Hepatocyte (in vitro differentiated cells): ENCODE results near the gene CELF4. TPM values are rescaled to one million over a fixed set of nuclear protein-coding genes. Genes with fewer than 3 reads are reported as not detected.

ENCODE experiments used
- DNase-seq: peaks from one replicate; pipeline ENCODE4 v3.0.0-alpha.2; 2016; ENCODE audit warnings: low spot score
- H2AFZ ChIP-seq: fragments of 200-600 bp; sonication (generic); 2 replicates; pipeline ENCODE4 v1.6.0; 2016; ENCODE audit warnings: antibody characterized with exemption, mild to moderate bottlenecking
- H3K27ac ChIP-seq: fragments of 200-600 bp; sonication (generic); 2 replicates; pipeline ENCODE4 v1.5.1; 2016; ENCODE audit warnings: mild to moderate bottlenecking
- H3K27me3 ChIP-seq: fragments of 200-600 bp; sonication (generic); 2 replicates; pipeline ENCODE4 v1.6.1; 2016
- H3K36me3 ChIP-seq: fragments of 200-600 bp; sonication (generic); replicated peaks from 2 replicates; pipeline ENCODE4 v1.5.1; 2016; ENCODE audit warnings: low read depth; ENCODE audit not compliant: insufficient read depth
- H3K4me1 ChIP-seq: fragments of 200-600 bp; sonication (generic); 2 replicates; pipeline ENCODE4 v1.5.1; 2016; ENCODE audit warnings: mild to moderate bottlenecking, moderate library complexity; ENCODE audit not compliant: insufficient read depth
- H3K4me2 ChIP-seq: fragments of 200-600 bp; sonication (generic); 2 replicates; pipeline ENCODE4 v1.6.0; 2016
- H3K4me3 ChIP-seq: fragments of 200-600 bp; sonication (generic); 2 replicates; pipeline ENCODE4 v1.5.1; 2016; ENCODE audit warnings: mild to moderate bottlenecking
- H3K79me2 ChIP-seq: fragments of 200-600 bp; sonication (generic); 2 replicates; pipeline ENCODE4 v1.6.0; 2017; ENCODE audit warnings: mild to moderate bottlenecking
- H3K9me2 ChIP-seq: fragments of 200-600 bp; sonication (generic); replicated peaks from 2 replicates; pipeline ENCODE4 v1.6.0; 2017; ENCODE audit warnings: mild to moderate bottlenecking; ENCODE audit not compliant: insufficient read depth
- H3K9me3 ChIP-seq: fragments of 200-600 bp; sonication (generic); 2 replicates; pipeline ENCODE4 v1.5.1; 2016; ENCODE audit warnings: low read depth, mild to moderate bottlenecking
- H4K20me1 ChIP-seq: fragments of 200-600 bp; sonication (generic); 2 replicates; pipeline ENCODE4 v1.6.0; 2016; ENCODE audit warnings: mild to moderate bottlenecking; ENCODE audit not compliant: insufficient read depth, poor library complexity, severe bottlenecking
- EZH2 ChIP-seq: fragments of 200-600 bp; sonication (generic); IDR thresholded peaks from 2 replicates; pipeline ENCODE4 v1.6.1; 2016; ENCODE audit warnings: antibody characterized with exemption, mild to moderate bottlenecking, borderline replicate concordance
- EZH2phosphoT487 ChIP-seq: fragments of 200-600 bp; sonication (generic); IDR thresholded peaks from one replicate; pipeline ENCODE4 v1.6.1; 2018; ENCODE audit warnings: antibody characterized with exemption, mild to moderate bottlenecking, low read depth, moderate library complexity; ENCODE audit not compliant: unreplicated experiment, severe bottlenecking
- WGBS: methylation state at CpG from one replicate; pipeline ENCODE4 v1.1.6; 2016; ENCODE audit warnings: low lambda C conversion rate; ENCODE audit errors: missing lambda C conversion rate; 5-methylcytosine and 5-hydroxymethylcytosine counted together
- polyA plus RNA-seq: library from polyadenylated mRNA; unstranded; fragments of >200 nt; fragmentation: Nextera tagmentation; extraction: Ambion mirVana; gene quantifications from 2 replicates; pipeline ENCODE4 v1.2.1, GENCODE V29; 2016
- total RNA-seq: library from RNA; depleted of rRNA; stranded (reverse); fragments of >200 nt; gene quantifications from 2 replicates; pipeline ENCODE4 v1.2.3, GENCODE V29; 2014
- TF ChIP-seq, protein P1 (sequence below): fragments of 200-600 bp; sonication (generic); IDR thresholded peaks from 2 replicates; pipeline ENCODE4 v1.5.1; 2016; ENCODE audit warnings: antibody characterized with exemption, mild to moderate bottlenecking; ENCODE audit not compliant: poor library complexity

CELF4 gene
- total and polyA plus RNA-seq, 2 experiments from 2014 or later, result 1.3 to 2.9 TPM

DNA sequence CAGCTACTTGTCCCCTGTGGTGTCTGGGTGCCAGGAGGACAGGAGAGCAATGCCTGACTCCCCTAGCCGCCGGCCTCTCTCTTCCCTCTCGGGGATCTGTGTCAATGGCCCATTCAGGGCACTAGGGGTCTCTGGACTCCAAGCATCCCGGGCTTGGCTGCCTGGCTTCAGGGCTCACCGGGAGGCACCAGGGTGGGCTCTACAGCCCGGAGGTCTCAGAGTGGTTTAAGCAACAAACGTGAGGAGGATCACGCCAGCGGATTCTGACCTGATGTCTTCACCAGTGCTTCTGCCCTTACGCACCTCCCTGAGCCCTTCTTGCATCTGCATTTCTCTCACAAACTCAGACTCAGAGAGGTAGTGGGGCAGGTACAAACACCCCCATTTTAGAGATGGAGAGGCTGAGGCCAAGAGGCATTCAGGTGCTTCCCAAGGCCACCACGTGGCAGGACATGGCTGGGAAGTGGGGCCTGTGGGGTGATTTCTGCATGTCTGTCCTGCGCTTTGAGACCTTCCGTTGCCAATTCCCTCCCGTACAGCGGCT, 243.0 kb downstream of the CELF4 start:
- H3K36me3 ChIP-seq, result no peaks in the 10 kb centered on the region
- no peaks in the 10 kb centered on the region for H3K9me2 ChIP-seq
- H4K20me1 ChIP-seq, result no peaks in the 10 kb centered on the region
- H2AFZ ChIP-seq, result no peak overlapping the region
- DNase-seq, result peak; percentile 53
- no peaks in the 10 kb centered on the region for H3K27me3 ChIP-seq
- H3K79me2 ChIP-seq, result no peaks in the 10 kb centered on the region
- 67% methylated on average over 15 of the region's 15 CpGs for WGBS
- TF ChIP-seq, protein P1, sequence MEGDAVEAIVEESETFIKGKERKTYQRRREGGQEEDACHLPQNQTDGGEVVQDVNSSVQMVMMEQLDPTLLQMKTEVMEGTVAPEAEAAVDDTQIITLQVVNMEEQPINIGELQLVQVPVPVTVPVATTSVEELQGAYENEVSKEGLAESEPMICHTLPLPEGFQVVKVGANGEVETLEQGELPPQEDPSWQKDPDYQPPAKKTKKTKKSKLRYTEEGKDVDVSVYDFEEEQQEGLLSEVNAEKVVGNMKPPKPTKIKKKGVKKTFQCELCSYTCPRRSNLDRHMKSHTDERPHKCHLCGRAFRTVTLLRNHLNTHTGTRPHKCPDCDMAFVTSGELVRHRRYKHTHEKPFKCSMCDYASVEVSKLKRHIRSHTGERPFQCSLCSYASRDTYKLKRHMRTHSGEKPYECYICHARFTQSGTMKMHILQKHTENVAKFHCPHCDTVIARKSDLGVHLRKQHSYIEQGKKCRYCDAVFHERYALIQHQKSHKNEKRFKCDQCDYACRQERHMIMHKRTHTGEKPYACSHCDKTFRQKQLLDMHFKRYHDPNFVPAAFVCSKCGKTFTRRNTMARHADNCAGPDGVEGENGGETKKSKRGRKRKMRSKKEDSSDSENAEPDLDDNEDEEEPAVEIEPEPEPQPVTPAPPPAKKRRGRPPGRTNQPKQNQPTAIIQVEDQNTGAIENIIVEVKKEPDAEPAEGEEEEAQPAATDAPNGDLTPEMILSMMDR, result peak; percentile 48
- TF ChIP-seq EZH2phosphoT487, result no peak
- H3K27ac ChIP-seq, result no peak overlapping the region
- H3K4me3 ChIP-seq, result no peak overlapping the region
- H3K4me1 ChIP-seq, result no peaks in the 10 kb centered on the region
- H3K9me3 ChIP-seq, result no peaks in the 10 kb centered on the region
- no peak overlapping the region for H3K4me2 ChIP-seq

DNA sequence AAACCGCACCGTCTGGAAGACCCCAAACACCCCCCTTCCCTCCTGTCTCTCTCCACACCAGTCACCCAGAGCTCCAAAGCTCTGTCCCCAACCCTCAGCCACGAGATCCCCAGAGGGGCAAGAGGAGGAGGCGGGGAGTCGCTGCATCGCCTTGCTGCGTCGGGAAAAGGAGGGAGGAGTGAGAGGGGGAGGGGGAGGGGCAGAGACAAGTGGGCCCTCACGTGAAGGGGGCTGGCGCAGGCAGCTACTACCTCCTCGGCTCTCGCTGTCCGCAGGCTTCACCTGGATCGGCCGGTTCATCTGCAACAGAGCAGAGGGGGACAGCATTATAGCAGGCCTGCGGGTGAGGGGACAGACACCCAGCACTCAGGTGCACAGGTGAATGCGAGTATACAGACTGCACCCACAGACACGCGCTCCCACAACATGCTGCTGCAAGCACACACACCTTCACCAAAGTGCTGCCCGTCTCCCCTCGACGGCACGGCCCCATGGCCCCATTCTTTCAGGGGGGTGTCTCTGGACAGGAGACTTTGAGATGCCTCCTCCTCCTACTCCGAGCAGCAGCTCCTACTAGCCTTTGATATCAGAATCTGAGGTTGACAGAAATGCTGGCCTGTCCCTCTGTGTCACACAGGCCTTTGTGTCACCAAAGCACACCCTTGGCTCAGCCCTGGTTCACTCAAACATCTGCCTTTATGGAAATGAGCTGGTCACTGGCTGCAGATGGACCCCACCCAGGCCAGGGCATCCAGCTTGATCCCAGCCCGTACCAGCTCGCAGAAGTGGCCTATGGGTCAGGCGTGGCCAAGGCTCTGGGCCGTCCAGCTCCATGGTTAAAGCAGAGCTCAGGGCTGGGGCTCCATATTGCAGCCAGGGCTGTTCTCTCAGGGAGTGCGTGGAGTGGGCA, 243.8 kb downstream of the CELF4 start:
- Histone ChIP-seq H4K20me1 (no peaks in the 10 kb centered on the region), H3K9me2 (no peaks in the 10 kb centered on the region), H3K4me2 (no peak overlapping the region), H3K9me3 (no peaks in the 10 kb centered on the region), H3K4me3 (no peak overlapping the region), H3K79me2 (no peaks in the 10 kb centered on the region), H3K36me3 (no peaks in the 10 kb centered on the region), H3K27ac (no peak overlapping the region), H3K27me3 (no peaks in the 10 kb centered on the region), H2AFZ (no peak overlapping the region), H3K4me1 (no peaks in the 10 kb centered on the region)
- WGBS, result 82% methylated on average over 22 of the region's 29 CpGs
- TF ChIP-seq, protein P1, result no peak
- TF ChIP-seq EZH2phosphoT487 (no peak), EZH2 (no peak)
- DNase-seq, result no peak

DNA sequence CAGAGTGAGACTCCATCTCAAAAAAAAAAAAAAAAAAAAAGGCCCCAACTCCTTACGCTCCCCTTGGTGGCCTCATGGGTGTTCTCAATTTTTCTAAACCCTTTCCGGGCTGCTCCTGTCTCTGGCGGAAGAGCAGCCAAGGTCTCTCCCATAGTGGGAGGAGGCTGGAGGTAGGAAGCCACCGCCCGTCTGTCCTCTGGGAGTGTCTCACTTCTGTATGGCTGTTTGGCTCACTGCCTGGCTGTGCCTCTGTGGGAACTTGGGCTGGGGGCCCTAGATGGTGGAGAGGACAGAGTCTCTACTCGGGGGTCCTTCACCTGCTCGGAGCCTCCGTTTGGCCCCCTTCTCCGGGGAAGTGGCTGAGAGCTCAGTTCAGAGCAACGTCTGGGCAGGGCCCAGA, 245.3 kb downstream of the CELF4 start:
- Histone ChIP-seq H3K36me3 (no peaks in the 10 kb centered on the region), H3K4me2 (no peak overlapping the region), H3K4me3 (no peak overlapping the region), H3K9me3 (no peaks in the 10 kb centered on the region), H3K9me2 (no peaks in the 10 kb centered on the region), H4K20me1 (no peaks in the 10 kb centered on the region), H2AFZ (no peak overlapping the region), H3K79me2 (no peaks in the 10 kb centered on the region), H3K27ac (no peak overlapping the region), H3K4me1 (no peaks in the 10 kb centered on the region), H3K27me3 (no peaks in the 10 kb centered on the region)
- DNase-seq, result no peak
- WGBS, result 95% methylated on average over 10 of the region's 10 CpGs
- TF ChIP-seq, protein P1, result no peak
- TF ChIP-seq EZH2 (no peak), EZH2phosphoT487 (no peak)
